Stimulated activated naive CD8-positive, alpha-beta T cell treated with anti-CD3 and anti-CD28 coated beads, Interleukin-15, amount 100 ng/mL, for 72 hours (primary cell): Measurements from ENCODE around the gene CCDC174.
A peak's percentile ranks its signal among the peaks of the same experiment; 100 is the strongest.

Experiments used
- ATAC-seq: fragments of 150-1000 bp; cut with Tn5 transposase; 2 replicates; pipeline ENCODE4 v1.10.0; 2021; ENCODE audit warnings: mild to moderate bottlenecking, moderate library complexity
- DNase-seq, 2 donors: peaks; one replicate each; pipeline ENCODE4 v3.0.0; 2021 to 2022
- H3K27ac Mint-ChIP-seq, 2 donors: one replicate each; pipeline ENCODE4 v1.8.0; 2022; ENCODE audit warnings: mild to moderate bottlenecking in 2 of 2, mixed read lengths in 2 of 2, moderate library complexity in 2 of 2
- H3K27me3 Mint-ChIP-seq: one replicate; pipeline ENCODE4 v1.8.0; 2022; ENCODE audit warnings: mixed read lengths
- H3K4me1 Mint-ChIP-seq: one replicate; pipeline ENCODE4 v1.8.0; 2022; ENCODE audit warnings: mild to moderate bottlenecking, mixed read lengths
- H3K4me3 Mint-ChIP-seq, 2 donors: one replicate each; pipeline ENCODE4 v1.8.0; 2022; ENCODE audit warnings: mild to moderate bottlenecking in 2 of 2, mixed read lengths in 2 of 2, moderate library complexity in 1 of 2
- H3K9me3 Mint-ChIP-seq, 2 donors: one replicate each; pipeline ENCODE4 v1.8.0; 2022; ENCODE audit warnings: mixed read lengths in 2 of 2

Gene CCDC174

DNA sequence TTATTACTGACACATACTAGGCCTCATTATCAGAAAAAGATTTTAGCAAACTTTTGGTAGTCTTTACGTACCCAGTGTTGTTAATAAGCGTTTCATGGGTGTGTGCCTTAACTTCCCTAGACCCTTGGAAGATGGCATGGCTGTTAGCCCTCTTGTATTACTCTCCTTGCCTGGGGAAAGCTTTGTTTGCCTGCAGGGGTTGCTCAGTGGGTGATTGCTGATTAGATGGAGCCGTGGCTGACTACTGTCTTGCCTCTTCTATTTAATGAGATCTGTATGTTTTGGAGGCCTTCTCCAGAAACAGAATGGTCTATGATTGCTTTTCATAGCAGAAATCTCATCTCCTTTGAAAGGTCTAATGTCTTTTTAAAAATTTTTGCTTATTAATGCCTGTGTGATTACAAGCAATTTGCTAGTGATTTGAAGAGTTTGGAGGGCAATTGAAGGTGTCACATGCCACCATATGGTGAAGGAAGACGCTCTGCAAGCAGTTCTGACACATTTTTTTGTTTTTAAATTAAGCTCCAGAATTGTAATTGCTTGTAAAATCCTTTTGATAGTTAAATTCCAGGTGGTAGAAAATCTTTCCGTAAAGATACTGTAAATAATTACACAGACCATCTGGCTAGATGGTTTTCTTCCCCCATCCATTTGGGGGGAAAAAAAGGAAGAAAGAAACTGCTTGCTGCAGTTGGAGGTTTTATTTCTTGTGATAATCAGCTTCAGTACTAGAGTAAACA, 12.0 kb downstream of the CCDC174 start:
- no peak for DNase-seq
- Mint-ChIP-seq H3K4me1 (peaks cover 17% of the 10 kb centered on the region), H3K27ac (peak overlapping the region in 1 of 2 donors; percentile 88), H3K4me3 (no peak overlapping the region), H3K27me3 (no peaks in the 10 kb centered on the region), H3K9me3 (no peaks in the 10 kb centered on the region)
- ATAC-seq, result no peak

DNA sequence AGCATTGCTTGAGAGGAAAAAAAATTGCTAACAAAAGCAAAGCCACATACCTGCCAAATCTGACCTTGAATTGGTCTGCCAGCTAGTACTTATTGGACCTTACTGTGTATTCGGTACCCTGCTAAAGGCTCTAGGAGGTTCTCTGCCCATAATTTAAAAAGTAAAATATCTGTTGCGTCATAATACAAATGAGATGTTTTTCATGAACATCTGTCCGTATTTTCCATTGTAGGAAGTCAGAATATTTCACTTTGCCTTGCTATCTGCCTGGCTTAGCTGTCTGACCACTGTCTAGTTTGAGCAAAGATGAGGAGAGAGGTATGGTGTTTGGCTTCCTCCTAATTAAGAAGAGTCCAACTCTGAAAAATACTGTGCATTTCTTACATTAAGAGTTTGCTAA, 12.6 kb downstream of the CCDC174 start:
- ATAC-seq (no peak), DNase-seq (no peak)
- Mint-ChIP-seq H3K27ac (peak overlapping the region in 1 of 2 donors; percentile 8), H3K9me3 (no peaks in the 10 kb centered on the region), H3K4me1 (peaks cover 17% of the 10 kb centered on the region), H3K4me3 (no peak overlapping the region), H3K27me3 (no peaks in the 10 kb centered on the region)

- DNase-seq (no peak), ATAC-seq (no peak)
- no peaks in the 10 kb centered on the region for H3K27me3 Mint-ChIP-seq
- H3K27ac Mint-ChIP-seq, result no peak overlapping the region
- no peaks in the 10 kb centered on the region for H3K4me1 Mint-ChIP-seq
- H3K9me3 Mint-ChIP-seq, result no peaks in the 10 kb centered on the region
- no peak overlapping the region for H3K4me3 Mint-ChIP-seq
These were observed 21.0 kb downstream of the CCDC174 start for GRCh38 chr3:14672588-14672987.

DNA sequence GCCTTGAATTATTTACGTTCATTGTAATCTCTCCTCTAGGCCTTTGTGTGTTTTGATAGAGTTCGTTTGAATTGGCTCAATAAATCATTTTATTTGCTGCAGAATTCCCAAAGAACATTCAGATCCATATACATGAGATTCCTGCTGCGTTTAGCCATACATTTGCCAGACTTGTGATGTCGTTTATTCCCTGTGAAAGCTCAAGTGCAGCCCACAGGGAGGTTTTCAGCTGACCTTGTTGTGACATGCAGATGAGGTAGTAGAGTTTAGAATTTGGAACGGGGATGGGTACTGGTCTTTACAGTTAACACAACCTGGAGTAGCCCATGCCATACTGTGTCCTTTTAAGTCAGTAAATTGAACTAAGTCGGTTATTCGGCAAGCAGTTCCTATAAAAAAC, 23.3 kb downstream of the CCDC174 start, which contains the start of gene C3orf20:
Gene C3orf20 (plus strand): TSS at position 301 of the 400 bp plus-strand sequence. CDS start 7,573 bp downstream, outside the sequence.
- Mint-ChIP-seq H3K27me3 (no peaks in the 10 kb centered on the region), H3K4me3 (no peak within 1 kb of the TSS), H3K4me1 (no peaks in the 10 kb centered on the region), H3K9me3 (peaks cover 0 to 5% of the 10 kb centered on the region in 2 donors), H3K27ac (peak within 1 kb of the TSS in 1 of 2 donors; percentile 16)
- DNase-seq (no peak), ATAC-seq (no peak)

DNA sequence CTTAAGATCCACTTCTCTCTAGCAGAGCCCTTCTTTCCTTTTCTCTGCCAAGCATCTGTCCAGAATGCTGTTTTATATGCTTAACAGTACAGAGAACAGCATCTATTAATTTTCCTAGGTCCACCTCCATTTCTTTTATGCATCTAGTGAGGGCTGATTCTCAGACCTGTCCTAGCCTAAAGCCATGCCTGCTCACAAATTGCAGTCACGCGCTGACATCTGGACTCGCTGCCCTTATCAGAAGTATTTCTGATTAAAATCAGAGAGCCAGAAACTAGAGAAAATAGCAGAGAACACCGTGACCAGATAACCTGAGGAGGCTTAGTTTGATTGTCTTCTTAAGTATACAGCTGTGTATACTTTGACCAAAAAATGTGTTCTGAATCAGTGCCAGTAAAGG, 25.3 kb downstream of the CCDC174 start:
- peak overlapping the region in 1 of 2 donors; percentile 49 for H3K27ac Mint-ChIP-seq
- H3K4me1 Mint-ChIP-seq, result no peaks in the 10 kb centered on the region
- ATAC-seq (no peak), DNase-seq (no peak)
- peaks cover 0 to 5% of the 10 kb centered on the region in 2 donors for H3K9me3 Mint-ChIP-seq
- no peak overlapping the region for H3K4me3 Mint-ChIP-seq
- no peaks in the 10 kb centered on the region for H3K27me3 Mint-ChIP-seq

DNA sequence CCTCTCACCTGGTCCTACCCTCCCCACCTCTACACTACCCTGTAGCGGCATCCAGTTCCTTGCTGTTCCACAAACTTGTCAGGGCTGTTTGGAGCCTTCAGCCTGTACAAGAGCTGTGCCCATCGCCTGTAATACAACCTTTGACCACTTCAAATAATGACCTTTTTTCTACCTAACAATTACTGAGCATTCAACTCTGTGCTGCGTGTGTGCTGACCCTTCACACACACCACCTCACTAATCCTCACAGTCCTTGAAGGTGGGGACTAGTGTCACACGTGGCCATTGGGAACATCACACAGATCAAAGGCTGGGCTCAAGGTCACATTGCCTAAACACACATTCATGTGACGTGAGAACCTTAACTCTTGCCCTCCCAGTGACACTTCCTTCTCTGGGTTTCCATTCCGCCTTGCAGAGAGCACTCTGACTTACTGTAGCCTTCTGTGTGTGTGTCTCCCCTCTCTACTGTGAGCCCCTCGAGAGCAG, 26.5 kb downstream of the CCDC174 start:
- H3K27ac Mint-ChIP-seq, result no peak overlapping the region
- no peaks in the 10 kb centered on the region for H3K4me1 Mint-ChIP-seq
- no peak for DNase-seq
- H3K27me3 Mint-ChIP-seq, result no peaks in the 10 kb centered on the region
- ATAC-seq, result no peak
- H3K4me3 Mint-ChIP-seq, result no peak overlapping the region
- peaks cover 0 to 5% of the 10 kb centered on the region in 2 donors for H3K9me3 Mint-ChIP-seq

DNA sequence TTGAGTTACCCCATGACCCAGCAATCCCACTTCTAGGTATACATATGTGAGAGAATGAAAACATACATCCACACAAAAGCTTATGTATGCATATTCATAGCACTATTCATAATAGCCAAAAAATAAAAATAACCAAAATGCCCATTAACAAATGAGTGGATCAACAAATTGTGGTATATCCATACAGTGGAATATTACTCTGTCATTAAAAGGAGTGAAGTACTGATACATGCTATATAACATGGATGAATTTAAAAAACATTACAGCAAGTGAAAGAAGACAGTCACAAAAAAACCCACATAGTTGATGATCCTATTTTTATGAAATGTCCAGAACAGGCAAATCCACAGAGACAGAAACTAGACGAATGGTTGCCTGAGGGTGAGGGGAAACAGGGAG, 28.6 kb downstream of the CCDC174 start:
- Mint-ChIP-seq H3K4me1 (no peaks in the 10 kb centered on the region), H3K4me3 (no peak overlapping the region), H3K27me3 (no peaks in the 10 kb centered on the region), H3K9me3 (peaks cover 0 to 5% of the 10 kb centered on the region in 2 donors), H3K27ac (no peak overlapping the region)
- no peak for ATAC-seq
- no peak for DNase-seq

DNA sequence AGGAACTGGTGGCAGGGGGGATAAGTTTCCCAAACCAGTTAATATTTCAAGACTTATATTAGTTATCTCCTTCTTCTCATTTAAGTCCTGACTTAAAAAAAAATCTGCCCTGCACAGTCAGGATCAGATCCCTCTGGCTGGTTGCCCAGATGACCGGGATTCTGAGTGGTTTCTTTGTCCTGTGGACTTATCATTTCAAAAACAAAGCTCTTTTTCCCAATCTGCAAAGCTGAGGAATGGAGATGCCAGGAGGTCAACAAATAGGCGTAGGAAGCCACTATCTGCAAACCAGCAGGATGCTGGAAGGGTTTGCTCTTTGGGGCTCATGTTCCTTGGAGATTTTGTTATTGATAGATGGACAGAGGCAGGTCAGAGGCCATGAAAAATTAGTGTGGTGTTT, 29.2 kb downstream of the CCDC174 start:
- Mint-ChIP-seq H3K4me1 (no peaks in the 10 kb centered on the region), H3K27ac (no peak overlapping the region), H3K4me3 (no peak overlapping the region), H3K9me3 (peaks cover 0 to 5% of the 10 kb centered on the region in 2 donors), H3K27me3 (no peaks in the 10 kb centered on the region)
- ATAC-seq, result no peak
- no peak for DNase-seq

GRCh38 chr3:14684447-14684846, 32.9 kb downstream of the CCDC174 start:
- H3K4me3 Mint-ChIP-seq, result no peak overlapping the region
- no peak for DNase-seq
- H3K27ac Mint-ChIP-seq, result no peak overlapping the region
- peaks cover 8% of the 10 kb centered on the region for H3K4me1 Mint-ChIP-seq
- H3K9me3 Mint-ChIP-seq, result no peaks in the 10 kb centered on the region
- no peaks in the 10 kb centered on the region for H3K27me3 Mint-ChIP-seq
- ATAC-seq, result no peak

DNA sequence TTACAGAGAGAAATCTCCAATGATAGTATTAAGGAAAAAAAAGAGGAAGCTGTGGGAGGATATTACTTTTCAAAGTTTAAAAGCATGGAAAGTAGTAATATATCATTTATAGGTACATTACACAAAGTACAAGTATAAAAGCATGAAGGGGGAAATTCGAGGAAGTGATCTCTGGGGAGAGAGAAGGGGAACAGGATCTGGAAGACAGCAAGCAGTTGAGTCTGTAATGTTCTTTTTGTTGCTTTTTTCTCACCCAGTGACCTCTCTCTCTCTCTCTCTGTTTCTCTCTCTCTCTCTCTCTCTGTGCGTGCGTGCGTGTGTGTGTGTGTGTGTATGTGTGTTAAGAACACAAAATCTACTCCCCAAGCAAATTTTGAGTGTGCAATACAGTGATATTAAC, 33.6 kb downstream of the CCDC174 start:
- peaks cover 13% of the 10 kb centered on the region for H3K4me1 Mint-ChIP-seq
- no peak for ATAC-seq
- H3K9me3 Mint-ChIP-seq, result no peaks in the 10 kb centered on the region
- no peaks in the 10 kb centered on the region for H3K27me3 Mint-ChIP-seq
- no peak overlapping the region for H3K4me3 Mint-ChIP-seq
- DNase-seq, result no peak
- no peak overlapping the region for H3K27ac Mint-ChIP-seq

DNA sequence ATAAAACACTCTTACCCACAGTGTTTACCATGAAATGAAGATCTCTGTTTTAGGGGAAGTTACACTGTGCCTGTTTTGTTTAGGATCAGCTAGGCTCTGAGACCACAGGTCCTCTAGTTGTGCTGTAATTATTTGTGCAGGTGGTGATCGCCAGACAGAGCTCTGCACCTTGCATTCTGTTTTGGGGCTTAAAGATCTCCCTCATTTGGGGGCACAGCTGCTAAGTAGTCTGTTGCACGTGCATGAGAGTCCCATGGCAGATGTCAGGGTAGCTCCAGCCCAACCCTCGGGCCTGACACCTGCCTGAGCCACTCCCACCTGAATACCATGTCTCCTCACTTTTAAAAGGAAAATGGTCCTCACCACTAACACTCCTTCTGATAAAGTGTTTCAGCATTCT, 35.8 kb downstream of the CCDC174 start:
- Mint-ChIP-seq H3K4me1 (peaks cover 13% of the 10 kb centered on the region), H3K27me3 (no peaks in the 10 kb centered on the region), H3K9me3 (no peaks in the 10 kb centered on the region), H3K4me3 (no peak overlapping the region), H3K27ac (no peak overlapping the region)
- ATAC-seq (no peak), DNase-seq (no peak)

DNA sequence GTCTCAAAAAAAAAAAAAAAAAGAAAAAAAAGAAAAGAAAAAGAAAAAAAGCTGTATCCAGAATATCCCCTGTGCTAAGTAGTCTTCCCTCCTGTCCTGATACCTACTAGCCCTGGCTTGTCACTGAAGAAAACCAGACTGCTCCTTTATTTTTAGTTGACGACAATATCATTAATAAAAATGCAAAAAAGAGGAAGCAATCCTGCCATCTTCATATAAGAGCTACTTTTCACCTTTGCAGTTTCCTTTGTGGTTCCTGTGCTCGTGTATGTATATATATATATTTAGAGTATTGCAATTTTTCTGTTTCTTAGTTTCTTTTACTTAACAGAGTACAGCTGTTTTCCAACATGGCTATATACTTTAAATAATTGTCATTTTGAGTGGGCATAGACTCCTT, 37.0 kb downstream of the CCDC174 start:
- H3K4me1 Mint-ChIP-seq, result peaks cover 13% of the 10 kb centered on the region
- no peak overlapping the region for H3K27ac Mint-ChIP-seq
- no peaks in the 10 kb centered on the region for H3K27me3 Mint-ChIP-seq
- no peak for DNase-seq
- no peaks in the 10 kb centered on the region for H3K9me3 Mint-ChIP-seq
- no peak overlapping the region for H3K4me3 Mint-ChIP-seq
- ATAC-seq, result no peak

DNA sequence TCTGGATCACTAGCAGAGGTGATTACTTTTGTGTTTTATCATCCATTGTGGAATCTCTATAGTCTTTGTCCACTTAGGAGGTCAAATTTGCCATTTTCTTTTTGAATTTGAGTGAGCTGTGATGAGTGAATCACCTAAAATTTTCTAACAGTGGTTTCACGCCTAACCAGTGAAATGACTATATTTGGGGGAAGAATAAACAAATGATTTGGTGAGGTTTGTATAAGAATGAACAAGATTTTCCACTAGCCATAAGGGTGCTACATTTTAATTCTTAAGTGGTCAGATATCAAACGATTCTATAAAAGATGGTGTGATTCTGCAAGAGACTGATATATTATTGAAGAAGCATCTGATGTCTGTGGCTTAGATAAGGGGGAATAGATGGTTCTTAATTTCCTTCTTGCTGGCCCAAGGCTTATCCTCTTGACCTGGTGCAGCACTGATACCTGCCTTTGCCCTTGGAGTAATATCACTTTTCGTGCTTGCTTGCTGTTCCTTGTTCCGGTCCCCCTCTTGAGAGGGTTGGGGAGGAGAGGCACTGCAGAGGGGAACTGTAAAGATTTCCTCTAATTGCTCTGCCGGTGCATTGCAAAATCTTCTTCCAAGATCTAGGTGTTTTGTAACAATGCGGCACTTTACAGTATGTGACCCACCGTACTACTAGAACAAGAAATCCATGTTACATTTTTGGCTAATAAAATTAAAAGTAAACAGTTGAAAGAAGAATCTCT, 37.9 kb downstream of the CCDC174 start:
- no peaks in the 10 kb centered on the region for H3K9me3 Mint-ChIP-seq
- no peaks in the 10 kb centered on the region for H3K27me3 Mint-ChIP-seq
- ATAC-seq (peak; percentile 64), DNase-seq (no peak)
- no peak overlapping the region for H3K4me3 Mint-ChIP-seq
- H3K4me1 Mint-ChIP-seq, result peaks cover 13% of the 10 kb centered on the region
- H3K27ac Mint-ChIP-seq, result no peak overlapping the region

GRCh38 chr3:14691239-14691638, 39.7 kb downstream of the CCDC174 start:
- H3K27ac Mint-ChIP-seq, result no peak overlapping the region
- DNase-seq (no peak), ATAC-seq (no peak)
- no peak overlapping the region for H3K4me3 Mint-ChIP-seq
- no peaks in the 10 kb centered on the region for H3K27me3 Mint-ChIP-seq
- peaks cover 13% of the 10 kb centered on the region for H3K4me1 Mint-ChIP-seq
- no peaks in the 10 kb centered on the region for H3K9me3 Mint-ChIP-seq

- H3K4me1 Mint-ChIP-seq, result peaks cover 13% of the 10 kb centered on the region
- ATAC-seq (no peak), DNase-seq (no peak)
- H3K4me3 Mint-ChIP-seq, result no peak overlapping the region
- H3K27me3 Mint-ChIP-seq, result no peaks in the 10 kb centered on the region
- H3K27ac Mint-ChIP-seq, result no peak overlapping the region
- no peaks in the 10 kb centered on the region for H3K9me3 Mint-ChIP-seq
These were observed 40.2 kb downstream of the CCDC174 start for GRCh38 chr3:14691719-14692118.

DNA sequence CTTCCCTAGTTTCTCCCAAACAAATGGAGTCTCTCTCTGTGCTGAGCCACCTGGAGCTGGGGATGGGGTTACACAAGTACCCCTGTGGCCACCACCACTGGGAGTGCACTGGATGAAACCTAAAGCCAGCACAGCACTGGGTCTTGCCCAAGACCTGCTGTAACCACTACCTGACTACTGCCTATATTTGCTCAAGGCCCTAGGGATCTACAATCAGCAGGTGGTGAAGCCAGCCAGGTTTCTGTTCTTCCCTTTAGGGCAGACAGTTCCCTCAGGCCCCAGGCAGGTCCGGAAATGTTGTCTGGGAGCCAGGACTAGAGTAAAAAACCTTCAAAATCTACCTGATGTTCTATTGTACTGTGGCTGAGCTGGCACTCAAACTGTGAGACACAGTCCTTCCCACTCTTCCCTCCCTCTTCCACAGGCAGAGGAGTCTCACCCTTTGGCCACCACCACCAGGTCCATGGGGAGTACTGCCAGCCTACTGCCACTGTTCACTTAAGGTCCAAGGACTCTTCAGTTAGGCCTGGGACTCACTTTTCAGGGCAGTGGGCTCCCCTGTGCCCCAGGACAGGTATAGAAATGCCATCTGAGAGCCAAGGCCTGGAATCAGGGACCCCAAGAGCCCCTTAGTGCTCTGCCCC, 47.2 kb downstream of the CCDC174 start:
- H3K4me1 Mint-ChIP-seq, result no peaks in the 10 kb centered on the region
- no peak for DNase-seq
- no peak for ATAC-seq
- H3K27me3 Mint-ChIP-seq, result no peaks in the 10 kb centered on the region
- no peak overlapping the region for H3K4me3 Mint-ChIP-seq
- H3K27ac Mint-ChIP-seq, result no peak overlapping the region
- H3K9me3 Mint-ChIP-seq, result peaks cover 3 to 6% of the 10 kb centered on the region in 2 donors
